IMR-90 (cell line): ENCODE results near the gene TPSAB1.
"Not testable (repeated sequence)": the region's sequence is repeated elsewhere in the genome, so short reads cannot be mapped to it uniquely, and the experiment has no call there.

Experiments used
- BHLHE40 ChIP-seq: fragments of 150-350 bp; IDR thresholded peaks from 2 replicates; pipeline ENCODE4 v1.6.1; 2016; ENCODE audit warnings: mild to moderate bottlenecking, low read depth, low read length
- CEBPB ChIP-seq: IDR thresholded peaks from 2 replicates; pipeline ENCODE4 v1.6.1; 2012; ENCODE audit warnings: low read depth, low read length, improper control_type of control experiment
- CHD1 ChIP-seq: IDR thresholded peaks from 2 replicates; pipeline ENCODE4 v1.6.1; 2012; ENCODE audit warnings: low read depth, low read length, improper control_type of control experiment
- MAFK ChIP-seq: IDR thresholded peaks from 2 replicates; pipeline ENCODE4 v1.6.1; 2012; ENCODE audit warnings: low read depth, low read length, improper control_type of control experiment
- MAZ ChIP-seq: IDR thresholded peaks from 2 replicates; pipeline ENCODE4 v1.6.1; 2012; ENCODE audit warnings: low read depth, mild to moderate bottlenecking, low read length, improper control_type of control experiment, moderate library complexity, borderline replicate concordance
- MXI1 ChIP-seq: IDR thresholded peaks from 2 replicates; pipeline ENCODE4 v1.6.1; 2012; ENCODE audit warnings: low read depth, mild to moderate bottlenecking, low read length, moderate library complexity, borderline replicate concordance
- NFE2L2 ChIP-seq: fragments of 150-350 bp; IDR thresholded peaks from 2 replicates; pipeline ENCODE4 v1.6.1; 2016; ENCODE audit warnings: low read depth, mild to moderate bottlenecking, low read length
- POLR2A ChIP-seq: IDR thresholded peaks from 2 replicates; pipeline ENCODE4 v1.6.1; 2012; ENCODE audit warnings: mild to moderate bottlenecking, low read depth, low read length
- RAD21 ChIP-seq: IDR thresholded peaks from 2 replicates; pipeline ENCODE4 v1.6.1; 2012; ENCODE audit warnings: low read length, improper control_type of control experiment
- RCOR1 ChIP-seq: IDR thresholded peaks from 2 replicates; pipeline ENCODE4 v1.6.1; 2012; ENCODE audit warnings: mild to moderate bottlenecking, low read length, improper control_type of control experiment; ENCODE audit not compliant: insufficient replicate concordance
- RFX5 ChIP-seq: IDR thresholded peaks from 2 replicates; pipeline ENCODE4 v1.8.0; 2012; ENCODE audit warnings: low read depth, mild to moderate bottlenecking, low read length, moderate library complexity
- SMC3 ChIP-seq: fragments of 150-350 bp; IDR thresholded peaks from 2 replicates; pipeline ENCODE4 v1.6.1; 2016; ENCODE audit warnings: low read depth, mild to moderate bottlenecking, antibody characterized with exemption, low read length, moderate library complexity
- TF ChIP-seq, protein P1 (sequence below): conservative IDR thresholded peaks from 2 replicates; pipeline ENCODE4 v1.5.1; 2012; ENCODE audit warnings: mild to moderate bottlenecking, low read depth, low read length, improper control_type of control experiment
- TF ChIP-seq, protein P2 (sequence below): fragments of 150-350 bp; IDR thresholded peaks from 2 replicates; pipeline ENCODE4 v1.6.1; 2017; ENCODE audit warnings: mild to moderate bottlenecking, antibody characterized with exemption, low read length, low read depth

GRCh38 chr16:1190789-1191188 is 49.7 kb upstream of the TPSAB1 start:
- TF ChIP-seq, protein P1, sequence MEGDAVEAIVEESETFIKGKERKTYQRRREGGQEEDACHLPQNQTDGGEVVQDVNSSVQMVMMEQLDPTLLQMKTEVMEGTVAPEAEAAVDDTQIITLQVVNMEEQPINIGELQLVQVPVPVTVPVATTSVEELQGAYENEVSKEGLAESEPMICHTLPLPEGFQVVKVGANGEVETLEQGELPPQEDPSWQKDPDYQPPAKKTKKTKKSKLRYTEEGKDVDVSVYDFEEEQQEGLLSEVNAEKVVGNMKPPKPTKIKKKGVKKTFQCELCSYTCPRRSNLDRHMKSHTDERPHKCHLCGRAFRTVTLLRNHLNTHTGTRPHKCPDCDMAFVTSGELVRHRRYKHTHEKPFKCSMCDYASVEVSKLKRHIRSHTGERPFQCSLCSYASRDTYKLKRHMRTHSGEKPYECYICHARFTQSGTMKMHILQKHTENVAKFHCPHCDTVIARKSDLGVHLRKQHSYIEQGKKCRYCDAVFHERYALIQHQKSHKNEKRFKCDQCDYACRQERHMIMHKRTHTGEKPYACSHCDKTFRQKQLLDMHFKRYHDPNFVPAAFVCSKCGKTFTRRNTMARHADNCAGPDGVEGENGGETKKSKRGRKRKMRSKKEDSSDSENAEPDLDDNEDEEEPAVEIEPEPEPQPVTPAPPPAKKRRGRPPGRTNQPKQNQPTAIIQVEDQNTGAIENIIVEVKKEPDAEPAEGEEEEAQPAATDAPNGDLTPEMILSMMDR = not testable (repeated sequence)
- TF ChIP-seq RAD21, CHD1, POLR2A, RFX5, CEBPB, SMC3, RCOR1, MAZ, BHLHE40, MXI1, MAFK, NFE2L2: not testable (repeated sequence)
- TF ChIP-seq, protein P2, sequence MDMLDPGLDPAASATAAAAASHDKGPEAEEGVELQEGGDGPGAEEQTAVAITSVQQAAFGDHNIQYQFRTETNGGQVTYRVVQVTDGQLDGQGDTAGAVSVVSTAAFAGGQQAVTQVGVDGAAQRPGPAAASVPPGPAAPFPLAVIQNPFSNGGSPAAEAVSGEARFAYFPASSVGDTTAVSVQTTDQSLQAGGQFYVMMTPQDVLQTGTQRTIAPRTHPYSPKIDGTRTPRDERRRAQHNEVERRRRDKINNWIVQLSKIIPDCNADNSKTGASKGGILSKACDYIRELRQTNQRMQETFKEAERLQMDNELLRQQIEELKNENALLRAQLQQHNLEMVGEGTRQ = not testable (repeated sequence)
